Parathyroid adenoma (tissue), 2 donors: ENCODE results near the gene TMC6.
"Not testable (repeated sequence)": the region's sequence is repeated elsewhere in the genome, so short reads cannot be mapped to it uniquely, and the experiment has no call there.

Experiments used
- H2AFZ ChIP-seq: fragments of 300-600 bp; sonication (generic); one replicate; pipeline ENCODE4 v1.7.0; 2017; ENCODE audit warnings: antibody characterized with exemption, mild to moderate bottlenecking
- H3K27ac ChIP-seq: fragments of 300-600 bp; sonication (generic); one replicate; pipeline ENCODE4 v1.7.0; 2017
- H3K27me3 ChIP-seq: fragments of 300-600 bp; sonication (generic); one replicate; pipeline ENCODE4 v1.7.0; 2017; ENCODE audit warnings: low read length; ENCODE audit not compliant: control insufficient read depth, insufficient read depth
- H3K36me3 ChIP-seq: fragments of 300-600 bp; sonication (generic); one replicate; pipeline ENCODE4 v1.7.0; 2017; ENCODE audit warnings: low read length; ENCODE audit not compliant: control insufficient read depth, insufficient read depth
- H3K4me1 ChIP-seq: fragments of 300-600 bp; sonication (generic); one replicate; pipeline ENCODE4 v1.7.0; 2017; ENCODE audit warnings: control low read depth
- H3K4me2 ChIP-seq: fragments of 300-600 bp; sonication (generic); one replicate; pipeline ENCODE4 v1.7.0; 2017; ENCODE audit warnings: low read length
- H3K4me3 ChIP-seq: fragments of 300-600 bp; sonication (generic); one replicate; pipeline ENCODE4 v1.7.0; 2017; ENCODE audit warnings: low read depth, low read length
- H3K79me2 ChIP-seq: fragments of 300-600 bp; sonication (generic); one replicate; pipeline ENCODE4 v1.7.0; 2017; ENCODE audit warnings: control low read depth
- H3K9ac ChIP-seq: fragments of 300-600 bp; sonication (generic); one replicate; pipeline ENCODE4 v1.7.0; 2017; ENCODE audit warnings: mild to moderate bottlenecking
- H3K9me3 ChIP-seq: fragments of 300-600 bp; sonication (generic); one replicate; pipeline ENCODE4 v1.7.0; 2017; ENCODE audit warnings: low read length; ENCODE audit not compliant: control insufficient read depth
- TF ChIP-seq, protein P1 (sequence below): fragments of 300-600 bp; sonication (generic); IDR thresholded peaks from one replicate; pipeline ENCODE4 v1.7.0; 2017; ENCODE audit warnings: antibody characterized with exemption, mild to moderate bottlenecking
- donor health status: primary hyperparathyroidism.

TMC6 gene

DNA sequence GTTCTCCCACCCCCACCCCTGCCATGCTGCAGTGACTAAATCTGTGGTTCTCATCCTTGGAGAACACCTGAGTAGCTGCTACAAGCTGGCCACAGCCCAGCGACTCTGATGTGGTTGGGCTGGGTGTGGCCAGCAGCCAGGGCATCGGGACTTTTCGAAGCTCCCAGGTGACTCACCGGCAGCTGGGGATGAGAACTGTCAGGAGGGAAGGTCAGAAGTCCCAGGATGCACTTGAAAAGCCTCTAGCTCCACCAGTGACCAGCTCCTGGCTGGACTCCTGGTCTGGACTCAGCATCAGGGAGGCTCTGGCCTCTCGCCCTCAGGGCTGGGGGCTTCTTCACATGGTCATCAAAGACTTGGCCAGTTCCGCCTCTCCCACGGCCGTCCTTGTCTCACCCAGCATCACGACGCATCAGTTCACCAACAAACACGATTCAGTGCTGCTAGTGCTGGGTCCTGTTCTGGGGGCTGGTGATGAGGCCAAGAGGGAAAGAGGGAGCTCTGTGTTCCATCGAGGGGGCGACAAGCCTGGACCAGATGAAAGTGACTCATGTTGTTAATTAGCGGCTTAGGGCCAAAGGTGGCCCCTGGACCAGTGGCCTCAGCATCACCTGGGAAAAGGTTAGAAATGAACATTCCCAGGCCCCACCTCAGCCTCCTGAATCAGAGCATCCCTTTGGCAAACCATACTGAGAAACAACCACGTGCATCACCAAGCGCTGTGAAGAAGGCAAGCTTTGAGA is 13.7 kb upstream of the TMC6 start:
- no peaks in the 10 kb centered on the region for H3K79me2 ChIP-seq
- no peaks in the 10 kb centered on the region for H3K4me1 ChIP-seq
- no peak overlapping the region for H3K9ac ChIP-seq
- H3K4me3 ChIP-seq: no peak overlapping the region
- TF ChIP-seq, protein P1, sequence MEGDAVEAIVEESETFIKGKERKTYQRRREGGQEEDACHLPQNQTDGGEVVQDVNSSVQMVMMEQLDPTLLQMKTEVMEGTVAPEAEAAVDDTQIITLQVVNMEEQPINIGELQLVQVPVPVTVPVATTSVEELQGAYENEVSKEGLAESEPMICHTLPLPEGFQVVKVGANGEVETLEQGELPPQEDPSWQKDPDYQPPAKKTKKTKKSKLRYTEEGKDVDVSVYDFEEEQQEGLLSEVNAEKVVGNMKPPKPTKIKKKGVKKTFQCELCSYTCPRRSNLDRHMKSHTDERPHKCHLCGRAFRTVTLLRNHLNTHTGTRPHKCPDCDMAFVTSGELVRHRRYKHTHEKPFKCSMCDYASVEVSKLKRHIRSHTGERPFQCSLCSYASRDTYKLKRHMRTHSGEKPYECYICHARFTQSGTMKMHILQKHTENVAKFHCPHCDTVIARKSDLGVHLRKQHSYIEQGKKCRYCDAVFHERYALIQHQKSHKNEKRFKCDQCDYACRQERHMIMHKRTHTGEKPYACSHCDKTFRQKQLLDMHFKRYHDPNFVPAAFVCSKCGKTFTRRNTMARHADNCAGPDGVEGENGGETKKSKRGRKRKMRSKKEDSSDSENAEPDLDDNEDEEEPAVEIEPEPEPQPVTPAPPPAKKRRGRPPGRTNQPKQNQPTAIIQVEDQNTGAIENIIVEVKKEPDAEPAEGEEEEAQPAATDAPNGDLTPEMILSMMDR: no peak
- H3K27me3 ChIP-seq: no peaks in the 10 kb centered on the region
- H3K36me3 ChIP-seq: no peaks in the 10 kb centered on the region
- H3K27ac ChIP-seq: no peak overlapping the region
- H3K4me2 ChIP-seq: no peak overlapping the region
- H3K9me3 ChIP-seq: no peaks in the 10 kb centered on the region
- no peak overlapping the region for H2AFZ ChIP-seq

DNA sequence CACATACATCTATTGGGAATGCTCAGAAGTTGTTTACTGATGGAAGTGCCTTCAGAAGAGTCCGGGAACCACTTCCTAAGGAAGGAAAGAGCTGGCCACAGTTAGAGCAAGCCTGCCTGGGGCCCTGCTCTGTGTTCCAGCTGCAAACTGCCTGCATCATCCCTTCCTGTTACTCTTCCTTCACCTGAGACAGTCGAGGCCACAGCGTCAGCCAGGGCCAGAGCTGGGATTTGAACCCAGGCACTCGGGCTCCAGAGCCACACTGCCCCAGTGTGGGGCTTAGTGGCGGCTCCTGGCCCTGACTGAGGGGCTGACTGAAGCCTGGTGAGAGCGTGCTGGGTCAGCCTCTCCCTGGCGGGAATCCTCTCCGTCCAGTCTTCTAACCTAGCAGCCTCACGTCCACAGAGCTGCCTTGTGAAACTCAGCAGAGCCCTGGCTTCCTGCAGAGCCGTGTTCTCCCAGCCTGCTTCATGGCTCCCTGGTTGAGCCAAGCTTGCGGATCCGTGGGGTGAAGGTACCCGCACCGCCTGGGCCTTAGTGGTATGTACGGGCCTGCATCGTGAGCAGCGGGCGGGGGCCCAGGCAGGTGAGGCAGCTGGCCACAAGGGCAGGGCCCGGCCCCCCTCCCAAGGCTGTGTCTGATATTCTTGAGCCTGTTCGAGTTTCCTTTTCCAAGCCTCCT is 13.0 kb upstream of the TMC6 start:
- Histone ChIP-seq H3K4me1 (no peaks in the 10 kb centered on the region), H3K27ac (no peak overlapping the region), H3K9ac (no peak overlapping the region), H2AFZ (no peak overlapping the region), H3K9me3 (no peaks in the 10 kb centered on the region), H3K4me3 (no peak overlapping the region), H3K36me3 (no peaks in the 10 kb centered on the region), H3K27me3 (no peaks in the 10 kb centered on the region), H3K79me2 (no peaks in the 10 kb centered on the region), H3K4me2 (no peak overlapping the region)
- TF ChIP-seq, protein P1: no peak

DNA sequence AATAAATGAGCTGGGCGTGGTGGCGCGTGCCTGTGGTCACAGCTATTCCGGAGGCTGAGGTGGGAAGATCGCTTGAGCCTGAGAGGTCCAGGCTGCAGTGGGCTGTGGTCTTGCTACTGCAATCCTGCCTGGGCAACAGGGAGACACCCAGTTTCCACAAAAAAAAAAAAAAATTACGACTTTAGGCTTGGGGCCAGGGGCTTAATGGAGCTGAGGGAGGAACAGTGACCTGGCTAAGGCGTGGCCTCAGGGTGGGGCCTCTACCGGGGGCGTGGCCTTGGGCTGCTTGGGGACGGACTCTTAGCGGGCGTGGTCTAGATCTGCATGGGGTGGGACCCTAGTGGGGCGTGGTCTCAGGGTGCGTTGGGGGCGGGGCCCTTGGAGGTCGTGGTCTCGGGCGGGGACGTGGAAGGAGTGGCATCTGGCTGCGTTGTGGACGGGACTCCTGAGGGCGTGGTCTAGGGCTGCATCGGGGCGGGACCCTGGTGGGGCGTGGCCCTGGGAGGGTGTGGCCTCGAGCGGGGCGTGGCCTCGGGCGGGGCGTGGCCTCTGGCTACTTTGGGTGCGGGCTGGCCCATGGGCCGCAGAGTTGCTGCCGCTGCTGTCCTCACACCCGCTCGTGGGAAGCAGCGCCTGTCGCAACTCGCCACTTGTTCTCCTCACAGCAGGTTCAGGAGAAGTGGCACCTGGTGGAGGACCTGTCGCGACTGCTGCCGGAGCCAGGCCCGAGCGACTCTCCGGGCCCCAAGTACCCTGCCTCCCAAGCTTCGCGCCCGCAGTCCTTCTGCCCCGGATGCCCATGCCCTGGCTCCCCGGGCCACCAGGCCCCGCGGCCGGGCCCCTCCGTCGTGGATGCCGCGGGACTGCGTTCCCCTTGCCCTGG is 11.9 kb upstream of the TMC6 start:
- Histone ChIP-seq H3K27ac (no peak overlapping the region), H3K9ac (no peak overlapping the region), H3K4me1 (no peaks in the 10 kb centered on the region), H3K9me3 (no peaks in the 10 kb centered on the region), H3K4me2 (no peak overlapping the region), H2AFZ (no peak overlapping the region), H3K36me3 (no peaks in the 10 kb centered on the region), H3K79me2 (no peaks in the 10 kb centered on the region), H3K4me3 (no peak overlapping the region), H3K27me3 (no peaks in the 10 kb centered on the region)
- TF ChIP-seq, protein P1: no peak

DNA sequence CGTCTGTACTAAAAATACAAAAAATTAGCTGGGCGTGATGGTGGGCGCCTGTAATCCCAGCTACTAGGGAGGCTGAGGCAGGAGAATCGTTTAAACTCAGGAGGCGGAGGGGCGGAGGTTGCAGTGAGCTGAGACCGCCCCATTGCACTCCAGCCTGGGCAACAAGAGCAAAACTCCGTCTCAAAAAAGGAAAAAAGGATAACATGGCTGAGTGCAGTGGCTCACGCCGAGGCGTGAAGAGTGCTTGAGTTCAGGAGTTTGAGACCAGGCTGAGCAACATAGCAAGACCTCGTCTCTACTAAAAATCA is 11.3 kb upstream of the TMC6 start:
- not testable (repeated sequence) for H3K36me3 ChIP-seq, H3K79me2 ChIP-seq, H3K27ac ChIP-seq

More for the DNA sequence above, 11.3 kb upstream of the TMC6 start:
- H2AFZ ChIP-seq, H3K4me2 ChIP-seq, H3K27me3 ChIP-seq, H3K9me3 ChIP-seq, H3K4me3 ChIP-seq, H3K4me1 ChIP-seq, H3K9ac ChIP-seq: not testable (repeated sequence)
